ENCODE data around the gene TSNAX.
"Not testable (repeated sequence)": the region's sequence is repeated elsewhere in the genome, so short reads cannot be mapped to it uniquely, and the experiment has no call there.

TSNAX gene

GRCh38 chr1:231561647-231562383 lies 33.3 kb downstream of the TSNAX start:
- no peak for DNase-seq (ENCODE audit: low read depth)

DNA sequence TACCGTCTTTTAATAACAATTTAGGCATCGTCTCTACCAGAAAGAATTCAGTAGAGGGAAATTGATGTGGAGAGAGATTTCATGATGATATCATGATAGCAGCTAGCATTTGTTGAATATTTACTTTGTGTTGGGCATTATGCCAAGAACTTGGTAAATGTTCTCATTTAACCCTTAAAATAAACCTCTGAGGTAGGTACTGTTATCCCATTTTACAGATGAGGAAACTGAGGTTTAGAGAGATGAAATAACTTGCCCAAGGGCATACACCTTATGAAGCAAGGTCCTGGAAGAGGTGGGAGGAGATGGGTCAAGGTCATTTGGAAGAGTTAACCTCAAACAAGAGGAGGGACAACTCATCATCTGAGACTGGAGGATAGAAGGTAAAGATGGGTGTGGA lies 34.8 kb downstream of the TSNAX start:
- DNase-seq (ENCODE audit: low read depth), result no peak

GRCh38 chr1:231564373-231564772 lies 35.9 kb downstream of the TSNAX start:
- DNase-seq (ENCODE audit: low read depth), result no peak

DNA sequence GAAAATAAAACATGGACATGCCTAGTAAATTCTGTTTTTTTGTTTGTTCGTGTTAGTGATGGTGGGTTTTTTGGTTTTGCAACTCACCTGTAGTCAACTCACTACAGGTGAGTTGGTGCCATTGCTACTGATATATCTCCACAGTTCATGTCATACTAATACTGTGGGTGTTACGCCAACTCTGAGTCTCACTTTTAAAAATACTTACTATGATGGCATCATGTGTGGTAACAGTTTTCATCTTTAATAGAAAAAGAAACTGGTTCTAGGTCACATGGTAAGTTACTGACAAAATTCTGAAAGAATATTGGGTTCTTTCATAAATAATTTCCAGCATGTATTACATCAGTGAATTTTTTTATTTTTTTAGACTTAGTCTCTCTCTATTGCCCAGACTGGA lies 38.0 kb downstream of the TSNAX start:
- no peak for DNase-seq (ENCODE audit: low read depth)

- not testable (repeated sequence) for DNase-seq (ENCODE audit: low read depth)
Observed at GRCh38 chr1:231570262-231570661, 41.8 kb downstream of the TSNAX start.

- DNase-seq (ENCODE audit: low read depth), result no peak
Observed at GRCh38 chr1:231571904-231572303, 43.4 kb downstream of the TSNAX start.

DNA sequence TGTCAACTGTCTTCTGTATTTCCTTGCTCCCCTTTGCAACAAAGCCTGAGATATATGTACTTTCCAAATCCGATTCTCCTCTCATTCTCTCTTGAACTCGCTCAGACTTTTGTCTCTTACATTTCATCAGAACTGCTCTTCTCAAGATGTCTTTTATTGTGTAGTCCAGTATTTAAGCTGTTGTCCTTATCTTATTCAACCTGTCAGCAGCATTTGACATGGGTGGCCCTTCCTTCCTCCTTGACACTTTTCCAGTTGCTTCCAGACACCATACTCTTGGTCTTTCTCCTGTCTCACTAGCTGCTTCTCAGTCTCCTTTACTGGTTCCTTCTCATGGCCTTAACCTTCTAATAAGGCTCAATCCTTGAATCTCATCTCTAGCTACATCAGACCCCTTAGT lies 47.0 kb downstream of the TSNAX start:
- no peak for DNase-seq (ENCODE audit: low read depth)

DNA sequence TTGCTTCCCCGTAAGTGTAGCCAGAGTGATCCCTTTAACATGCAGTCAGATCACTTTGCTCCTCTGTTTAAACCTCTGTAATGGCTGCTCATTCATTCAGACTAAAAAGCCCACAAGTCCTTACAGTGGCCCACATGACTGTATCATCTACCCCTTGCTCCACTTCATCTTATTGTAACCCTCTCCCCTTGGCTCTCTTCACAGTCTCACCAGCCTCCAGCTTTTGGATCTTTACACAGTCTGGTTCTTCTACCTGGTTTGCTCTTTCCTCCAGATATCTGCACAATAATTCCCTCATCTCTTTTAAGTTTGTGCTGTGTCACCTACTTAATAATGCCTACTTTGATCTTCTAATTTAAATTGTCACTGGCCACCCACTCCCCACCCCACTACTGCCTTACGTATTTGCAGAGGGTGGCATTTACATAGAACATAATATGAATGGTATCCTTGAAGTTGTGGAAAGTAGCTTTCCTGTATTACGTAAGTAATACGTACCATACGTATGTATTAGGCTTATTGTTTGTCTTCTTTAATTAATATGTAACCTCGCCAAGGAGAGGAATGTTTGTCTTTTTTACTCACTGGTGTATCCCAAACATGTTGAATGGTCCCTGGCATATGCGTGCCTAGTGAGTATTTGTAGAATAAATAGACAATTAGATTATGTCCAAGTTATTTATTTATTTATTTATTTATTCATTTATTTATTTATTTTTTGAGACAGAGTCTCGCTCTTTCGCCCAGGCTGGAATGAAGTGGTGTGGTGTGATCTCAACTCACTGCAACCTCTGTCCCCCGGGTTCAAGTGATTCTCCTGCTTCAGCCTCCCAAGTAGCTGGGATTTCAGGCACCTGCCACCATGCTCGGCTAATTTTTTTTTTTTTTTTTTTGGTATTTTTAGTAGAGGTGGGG lies 48.6 kb downstream of the TSNAX start:
- DNase-seq (ENCODE audit: low read depth), result no peak

- no peak for DNase-seq (ENCODE audit: low read depth)
Observed at GRCh38 chr1:231580874-231581273, 52.4 kb downstream of the TSNAX start.

GRCh38 chr1:231581859-231582258 lies 53.4 kb downstream of the TSNAX start:
- DNase-seq (ENCODE audit: low read depth), result no peak

DNA sequence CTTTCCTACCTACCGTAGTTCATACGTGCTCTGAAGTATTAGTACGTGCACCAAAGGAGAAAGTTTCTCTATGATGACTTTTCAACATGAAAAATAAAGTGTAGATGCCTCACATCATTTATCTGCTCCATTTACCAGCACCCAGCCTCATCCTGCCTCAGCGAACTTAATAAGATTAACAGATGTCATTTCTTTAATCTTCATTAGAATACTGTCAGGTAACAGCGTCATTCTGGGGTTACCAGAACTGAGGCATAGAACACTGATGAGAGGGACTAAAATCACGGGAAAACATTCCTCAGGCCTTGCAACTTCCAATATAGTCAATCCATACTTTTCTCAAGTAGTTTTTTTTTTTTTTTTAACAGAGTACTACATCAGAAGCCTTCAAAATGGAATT lies 54.9 kb downstream of the TSNAX start:
- no peak for DNase-seq (ENCODE audit: low read depth)

DNA sequence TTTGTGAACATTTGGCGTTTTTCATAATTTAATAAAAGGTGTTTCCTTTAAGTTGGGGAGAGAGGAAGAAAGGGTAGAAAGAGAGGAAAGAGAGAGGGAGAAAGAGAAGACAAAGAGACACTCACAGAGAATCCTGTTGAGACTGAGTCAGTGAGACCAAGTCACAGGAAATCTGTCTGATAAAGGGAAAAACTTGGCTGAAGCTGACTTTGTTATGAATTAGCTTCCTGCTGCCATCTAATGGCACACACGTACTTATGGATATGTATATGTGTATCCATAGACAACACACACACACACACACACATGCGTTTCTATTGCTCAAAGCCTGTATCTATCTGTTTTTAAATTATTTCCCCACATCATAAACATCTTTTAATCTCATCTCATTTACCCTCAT lies 55.6 kb downstream of the TSNAX start:
- DNase-seq (ENCODE audit: low read depth), result peak; percentile 70

DNA sequence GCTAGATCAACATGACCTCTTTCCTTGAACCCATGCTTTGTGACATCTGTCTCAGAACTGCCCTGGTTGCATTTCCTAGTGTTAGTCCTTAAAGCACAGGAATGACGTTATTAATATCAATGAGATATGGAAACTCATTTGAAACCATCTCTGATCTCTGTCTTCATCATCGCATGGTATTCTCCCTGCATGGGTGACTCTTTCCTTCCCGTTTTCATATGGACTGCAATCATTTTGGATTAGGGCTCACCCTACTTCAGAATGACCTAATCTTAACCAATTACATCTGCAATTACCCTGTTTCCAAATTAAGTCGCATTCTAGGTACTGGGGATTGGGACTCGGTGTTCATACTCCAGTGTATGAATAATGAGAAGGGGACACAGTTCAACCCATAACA lies 56.5 kb downstream of the TSNAX start:
- no peak for DNase-seq (ENCODE audit: low read depth)

GRCh38 chr1:231590453-231591198 lies 62.2 kb downstream of the TSNAX start:
- DNase-seq (ENCODE audit: low read depth), result peak; percentile 76

DNA sequence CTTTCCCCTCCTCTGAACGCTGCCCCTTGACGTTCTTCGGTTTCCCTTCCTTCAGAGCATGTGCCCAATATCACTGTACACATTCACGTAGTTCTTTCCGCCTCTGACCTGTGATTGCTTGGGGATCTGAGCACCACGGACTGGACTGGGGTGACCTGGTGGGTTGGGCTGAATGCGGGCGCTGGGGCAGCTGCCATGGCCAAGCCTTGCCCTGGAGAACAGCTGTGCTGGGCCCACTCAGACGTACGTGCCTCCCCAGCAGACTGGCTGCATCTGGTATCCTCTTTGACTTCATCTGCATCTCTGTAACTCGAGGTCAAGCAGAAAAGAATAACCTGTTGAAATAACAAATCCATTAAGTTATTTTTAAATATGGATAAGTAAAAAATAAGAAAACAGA lies 63.0 kb downstream of the TSNAX start:
- no peak for DNase-seq (ENCODE audit: low read depth)

- DNase-seq (ENCODE audit: low read depth), result no peak
Observed at GRCh38 chr1:231592809-231593208, 64.3 kb downstream of the TSNAX start.

DNA sequence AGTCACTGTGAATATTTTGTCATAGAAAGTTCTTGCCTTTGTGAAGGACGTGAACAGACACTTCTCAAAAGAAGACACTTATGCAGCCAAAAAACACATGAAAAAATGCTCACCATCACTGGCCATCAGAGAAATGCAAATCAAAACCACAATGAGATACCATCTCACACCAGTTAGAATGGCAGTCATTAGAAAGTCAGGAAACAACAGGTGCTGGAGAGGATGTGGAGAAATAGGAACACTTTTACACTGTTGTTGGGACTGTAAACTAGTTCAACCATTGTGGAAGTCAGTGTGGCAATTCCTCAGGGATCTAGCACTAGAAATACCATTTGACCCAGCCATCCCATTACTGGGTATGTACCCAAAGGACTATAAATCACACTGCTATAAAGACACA lies 64.8 kb downstream of the TSNAX start:
- DNase-seq (ENCODE audit: low read depth), result not testable (repeated sequence)

DNA sequence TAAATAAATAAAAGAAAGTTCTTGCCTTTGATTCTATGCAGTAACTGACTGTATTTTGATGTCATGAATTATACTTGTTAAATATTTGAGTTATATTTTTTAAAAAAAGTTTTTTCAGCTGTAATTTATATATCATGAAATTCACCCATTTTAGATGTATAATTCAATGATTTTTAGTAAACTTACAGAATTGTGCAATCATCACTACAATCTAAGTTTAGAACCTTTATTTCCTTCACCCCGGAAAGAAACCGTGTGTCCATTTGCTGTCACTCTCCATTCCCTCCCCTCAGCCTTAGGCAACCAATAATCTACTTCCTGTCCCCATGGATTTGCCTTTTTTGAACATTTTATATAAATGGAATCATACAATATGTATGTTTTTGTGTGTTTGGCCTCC lies 65.7 kb downstream of the TSNAX start:
- DNase-seq (ENCODE audit: low read depth), result no peak

- no peak for DNase-seq (ENCODE audit: low read depth)
Observed at GRCh38 chr1:231594749-231595148, 66.3 kb downstream of the TSNAX start.

DNA sequence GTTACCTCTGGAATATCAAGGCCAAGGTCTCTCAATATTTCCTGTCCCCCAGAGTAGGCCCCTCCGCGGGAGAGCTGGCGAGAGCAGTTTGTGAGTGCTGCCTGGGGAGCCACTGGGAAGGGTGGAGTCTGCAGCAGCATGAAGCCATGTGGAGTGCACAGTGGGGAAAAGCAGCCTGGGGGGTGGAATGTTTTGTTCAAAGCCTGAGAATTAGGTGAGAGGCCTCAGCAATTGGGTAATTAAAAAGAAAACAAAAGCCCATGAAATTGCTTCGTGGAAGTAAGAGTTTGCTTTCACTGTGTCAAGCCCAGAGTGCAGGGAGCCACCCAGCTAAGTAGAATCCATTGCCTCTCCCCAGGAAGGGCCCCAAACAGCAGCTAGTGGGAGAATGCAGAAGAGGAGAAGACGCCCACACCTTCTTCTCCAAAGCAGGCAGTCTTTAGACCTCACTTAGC lies 67.9 kb downstream of the TSNAX start:
- DNase-seq (ENCODE audit: low read depth), result no peak

DNA sequence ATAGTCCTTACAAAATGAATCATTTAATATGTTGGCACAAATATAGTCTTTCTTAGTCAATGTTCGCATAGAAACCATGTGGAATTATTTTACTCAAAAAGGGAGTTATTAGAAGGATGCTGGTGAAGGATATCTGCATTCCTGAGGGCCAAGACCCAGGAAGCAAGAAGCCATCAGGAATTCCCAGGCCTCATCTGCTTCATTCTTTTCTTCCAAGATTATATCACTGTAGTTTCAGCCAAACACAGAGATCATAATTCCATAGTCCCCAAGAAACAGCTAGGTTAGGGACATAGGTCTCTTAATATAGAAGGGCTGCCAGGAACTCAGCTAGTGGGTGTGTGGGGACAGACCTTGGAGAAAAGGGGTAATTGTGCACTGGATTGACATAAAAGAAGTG lies 69.5 kb downstream of the TSNAX start:
- DNase-seq (ENCODE audit: low read depth), result peak; percentile 57

DNA sequence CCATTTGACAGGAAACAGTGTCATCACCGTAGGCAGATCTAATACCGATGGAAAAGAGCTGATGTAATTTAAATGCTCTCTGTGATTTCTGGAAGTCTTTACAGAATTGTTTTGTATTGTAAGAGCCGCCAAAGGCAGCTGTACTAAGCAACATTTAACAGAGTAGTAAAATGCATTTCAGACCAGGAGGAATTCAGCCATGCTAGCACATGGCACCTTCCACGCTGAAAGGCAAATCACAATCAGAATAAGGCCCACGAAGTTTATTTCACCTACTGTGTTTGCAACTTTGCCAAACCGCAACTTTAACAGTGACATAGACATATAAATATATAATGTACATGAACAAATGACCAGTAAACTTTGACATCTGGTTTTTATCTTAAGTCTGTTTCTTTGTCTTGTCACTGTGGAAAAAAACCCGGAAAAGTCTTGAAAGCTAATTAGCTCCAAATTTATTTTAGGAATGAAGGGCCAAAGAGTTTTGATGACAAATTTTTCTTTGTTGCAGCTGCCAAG lies 72.0 kb downstream of the TSNAX start:
- DNase-seq (ENCODE audit: low read depth), result peak; percentile 78
